ENCODE measurements around the gene CALM1.

DNA sequence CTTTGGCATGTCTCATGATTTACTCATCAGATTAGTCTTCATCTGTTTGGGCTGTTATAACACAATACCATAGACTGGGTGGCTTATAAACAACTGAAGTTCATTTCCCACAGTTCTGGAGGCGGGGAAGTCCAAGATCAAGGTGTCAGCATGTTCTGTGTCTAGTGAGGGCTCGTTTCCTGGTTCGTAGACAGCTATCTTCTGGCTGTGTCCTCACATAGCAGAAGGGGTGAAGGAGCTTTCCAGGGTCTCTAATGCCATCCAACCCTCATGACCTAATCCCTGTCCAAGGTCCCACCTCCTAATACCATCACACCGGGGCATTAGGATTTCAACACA is 34.3 kb upstream of the CALM1 start:
- TF ChIP-seq, protein P1, sequence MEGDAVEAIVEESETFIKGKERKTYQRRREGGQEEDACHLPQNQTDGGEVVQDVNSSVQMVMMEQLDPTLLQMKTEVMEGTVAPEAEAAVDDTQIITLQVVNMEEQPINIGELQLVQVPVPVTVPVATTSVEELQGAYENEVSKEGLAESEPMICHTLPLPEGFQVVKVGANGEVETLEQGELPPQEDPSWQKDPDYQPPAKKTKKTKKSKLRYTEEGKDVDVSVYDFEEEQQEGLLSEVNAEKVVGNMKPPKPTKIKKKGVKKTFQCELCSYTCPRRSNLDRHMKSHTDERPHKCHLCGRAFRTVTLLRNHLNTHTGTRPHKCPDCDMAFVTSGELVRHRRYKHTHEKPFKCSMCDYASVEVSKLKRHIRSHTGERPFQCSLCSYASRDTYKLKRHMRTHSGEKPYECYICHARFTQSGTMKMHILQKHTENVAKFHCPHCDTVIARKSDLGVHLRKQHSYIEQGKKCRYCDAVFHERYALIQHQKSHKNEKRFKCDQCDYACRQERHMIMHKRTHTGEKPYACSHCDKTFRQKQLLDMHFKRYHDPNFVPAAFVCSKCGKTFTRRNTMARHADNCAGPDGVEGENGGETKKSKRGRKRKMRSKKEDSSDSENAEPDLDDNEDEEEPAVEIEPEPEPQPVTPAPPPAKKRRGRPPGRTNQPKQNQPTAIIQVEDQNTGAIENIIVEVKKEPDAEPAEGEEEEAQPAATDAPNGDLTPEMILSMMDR (IDR thresholded peaks at IDR 0.05), result no peak
- TF ChIP-seq EZH2phosphoT487 (IDR thresholded peaks at IDR 0.05) (no peak), EZH2 (IDR thresholded peaks at IDR 0.05) (no peak)
